ENCODE results near the gene RECK.
"Not testable (repeated sequence)": the region's sequence is repeated elsewhere in the genome, so short reads cannot be mapped to it uniquely, and the experiment has no call there.

Gene RECK

GRCh38 chr9:36158917-36159316, 122.2 kb downstream of the RECK start:
- DNase-seq (ENCODE audit: low spot score) = peak; percentile 56

GRCh38 chr9:36159509-36159908, 122.8 kb downstream of the RECK start:
- not testable (repeated sequence) for DNase-seq (ENCODE audit: low spot score)

- not testable (repeated sequence) for DNase-seq (ENCODE audit: low spot score)
Measured at GRCh38 chr9:36160126-36160525, 123.4 kb downstream of the RECK start.

- DNase-seq (ENCODE audit: low spot score) = peak; percentile 52
Measured at GRCh38 chr9:36161187-36161586, 124.5 kb downstream of the RECK start.

GRCh38 chr9:36162211-36162738, 125.6 kb downstream of the RECK start:
- DNase-seq (ENCODE audit: low spot score) = no peak

GRCh38 chr9:36163049-36163785, 126.5 kb downstream of the RECK start:
- DNase-seq (ENCODE audit: low spot score) = peak; percentile 50

GRCh38 chr9:36163786-36164170, 127.1 kb downstream of the RECK start:
- DNase-seq (ENCODE audit: low spot score) = peak; percentile 59

GRCh38 chr9:36164372-36164771, 127.7 kb downstream of the RECK start:
- no peak for DNase-seq (ENCODE audit: low spot score)

GRCh38 chr9:36164989-36165388, 128.3 kb downstream of the RECK start:
- no peak for DNase-seq (ENCODE audit: low spot score)

- peak; percentile 76 for DNase-seq (ENCODE audit: low spot score)
Measured at GRCh38 chr9:36165826-36166167, 129.1 kb downstream of the RECK start.

- peak; percentile 95 for DNase-seq (ENCODE audit: low spot score)
Measured at GRCh38 chr9:36166168-36166927, 129.6 kb downstream of the RECK start.

GRCh38 chr9:36169166-36169565, 132.5 kb downstream of the RECK start, which contains the start of gene CCIN:
Gene CCIN, plus strand, starts transcription at chr9:36169388. Its CDS starts 115 bp downstream, at chr9:36169503.
- no peak for DNase-seq (ENCODE audit: low spot score)

GRCh38 chr9:36169708-36170107, 133.0 kb downstream of the RECK start:
- no peak for DNase-seq (ENCODE audit: low spot score)

- no peak for DNase-seq (ENCODE audit: low spot score)
Measured at GRCh38 chr9:36170531-36170930, 133.8 kb downstream of the RECK start.

- DNase-seq (ENCODE audit: low spot score) = no peak
Measured at GRCh38 chr9:36173861-36174260, 137.1 kb downstream of the RECK start.

All from GM03348 (cell line).